ENCODE results near the gene CAMK1D.
"Not testable (repeated sequence)": the region's sequence is repeated elsewhere in the genome, so short reads cannot be mapped to it uniquely, and the experiment has no call there.

Gene CAMK1D

DNA sequence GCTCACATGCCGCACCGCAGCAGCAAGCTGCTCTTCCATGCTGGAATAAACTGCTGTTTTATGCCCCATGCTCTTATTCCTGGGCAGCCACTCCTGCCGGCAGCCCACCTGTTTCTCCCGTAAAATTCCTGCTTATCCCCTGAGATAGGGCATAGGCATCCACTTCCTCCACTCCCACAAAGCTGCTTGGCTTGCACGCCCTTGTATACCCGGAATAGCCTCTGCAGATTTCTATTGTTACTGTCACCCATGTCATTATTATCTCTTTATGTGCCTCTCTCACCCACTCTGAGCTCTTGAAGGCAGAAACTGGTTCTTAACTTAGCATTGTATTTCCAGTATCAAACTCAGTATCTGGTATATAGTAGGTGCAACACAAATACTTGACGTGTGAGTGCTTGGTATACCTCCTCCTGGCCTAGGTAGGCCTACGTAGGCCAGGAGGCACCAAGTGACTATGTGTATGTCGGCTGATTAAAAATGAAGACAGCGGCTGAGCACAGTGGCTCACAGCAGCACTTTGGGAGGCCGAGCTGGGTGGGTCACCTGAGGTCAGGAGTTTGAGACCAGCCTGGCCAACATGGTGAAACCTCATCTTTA is 458.8 kb downstream of the CAMK1D start:
- DNase-seq: no peak

- not testable (repeated sequence) for DNase-seq
Observed at GRCh38 chr10:12810046-12810445, 460.7 kb downstream of the CAMK1D start.

GRCh38 chr10:12811826-12812225 is 462.5 kb downstream of the CAMK1D start:
- DNase-seq: no peak

- DNase-seq: no peak
Observed at GRCh38 chr10:12812571-12812970, 463.2 kb downstream of the CAMK1D start.

GRCh38 chr10:12814166-12814565 is 464.8 kb downstream of the CAMK1D start:
- DNase-seq: no peak

DNA sequence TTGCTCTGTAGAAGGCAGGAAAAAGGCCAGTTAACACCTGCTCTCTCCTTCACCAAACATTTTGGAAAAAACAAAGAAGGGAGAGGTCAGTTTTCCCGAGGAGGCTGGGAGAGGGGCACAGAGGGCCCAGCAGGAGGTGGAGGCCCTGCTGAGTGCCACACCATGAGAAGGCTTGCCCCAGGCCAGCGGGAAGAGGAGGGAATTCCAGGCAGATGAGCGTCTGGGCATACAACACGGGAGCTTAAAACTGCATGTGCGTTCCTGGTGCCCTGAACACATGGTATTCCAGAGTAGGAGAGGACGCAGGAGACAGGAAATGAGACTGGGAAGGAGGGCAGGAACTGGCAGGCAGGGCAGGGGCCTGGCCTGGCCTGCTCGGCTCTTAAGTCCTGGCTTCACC is 469.7 kb downstream of the CAMK1D start:
- no peak for DNase-seq

DNA sequence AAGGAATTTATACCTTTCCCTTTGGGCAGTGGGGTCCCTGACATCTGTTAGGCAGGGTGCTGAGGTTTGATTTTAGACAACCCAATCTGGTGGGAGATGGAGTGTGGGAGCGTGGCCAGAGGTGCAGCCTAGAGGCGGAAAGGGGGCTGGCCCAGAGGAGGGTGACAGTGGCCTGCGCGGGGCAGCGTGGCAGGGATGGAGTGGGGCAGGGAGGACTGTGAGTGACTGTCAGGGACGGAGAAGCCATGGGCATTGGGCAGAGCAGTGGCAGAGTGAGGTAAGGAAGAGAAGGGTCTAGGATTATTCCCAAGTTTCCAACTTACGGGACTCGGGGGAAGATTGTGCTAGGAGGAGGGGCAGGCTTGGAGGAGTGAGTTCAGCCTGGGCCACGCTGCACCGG is 470.3 kb downstream of the CAMK1D start:
- DNase-seq: no peak

DNA sequence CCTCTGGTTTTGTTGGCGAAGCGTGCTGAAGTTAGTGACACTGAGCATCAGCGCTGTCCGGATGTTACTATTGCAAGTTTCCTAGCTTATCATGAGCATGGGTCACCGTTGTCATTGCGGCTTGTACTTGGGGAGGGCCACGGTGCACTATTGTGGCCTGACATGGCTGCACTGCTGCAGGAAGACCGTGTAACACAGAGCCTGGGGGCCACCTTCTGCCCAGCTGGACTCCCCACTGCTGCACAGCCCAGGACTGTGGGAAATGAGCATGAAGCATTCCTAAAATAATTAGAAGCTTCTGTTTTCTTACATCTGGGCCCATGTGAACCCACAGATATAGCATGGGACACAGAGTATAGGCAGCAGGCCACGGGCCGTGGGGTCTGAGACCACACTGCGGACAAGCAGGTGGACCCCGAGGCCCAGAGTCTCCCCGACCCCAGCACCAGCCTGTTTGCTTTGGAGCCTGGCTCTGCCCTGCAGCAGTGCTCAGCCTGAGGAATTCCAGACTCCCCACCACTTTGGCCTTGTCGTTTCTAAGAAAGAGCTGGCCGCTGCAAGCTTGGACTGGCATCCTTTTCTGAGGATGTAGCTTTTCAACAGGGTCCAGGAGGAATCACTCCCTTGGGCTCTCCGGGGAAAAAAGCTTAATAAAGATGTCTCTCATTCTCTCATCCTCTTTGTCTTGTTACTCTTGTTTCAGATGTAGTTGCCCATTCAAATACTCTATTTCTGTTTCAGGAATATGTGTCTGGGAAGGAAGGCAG is 473.0 kb downstream of the CAMK1D start:
- DNase-seq: no peak

GRCh38 chr10:12822893-12823170 is 473.5 kb downstream of the CAMK1D start:
- no peak for DNase-seq

GRCh38 chr10:12823328-12823727 is 474.0 kb downstream of the CAMK1D start:
- DNase-seq: no peak

DNA sequence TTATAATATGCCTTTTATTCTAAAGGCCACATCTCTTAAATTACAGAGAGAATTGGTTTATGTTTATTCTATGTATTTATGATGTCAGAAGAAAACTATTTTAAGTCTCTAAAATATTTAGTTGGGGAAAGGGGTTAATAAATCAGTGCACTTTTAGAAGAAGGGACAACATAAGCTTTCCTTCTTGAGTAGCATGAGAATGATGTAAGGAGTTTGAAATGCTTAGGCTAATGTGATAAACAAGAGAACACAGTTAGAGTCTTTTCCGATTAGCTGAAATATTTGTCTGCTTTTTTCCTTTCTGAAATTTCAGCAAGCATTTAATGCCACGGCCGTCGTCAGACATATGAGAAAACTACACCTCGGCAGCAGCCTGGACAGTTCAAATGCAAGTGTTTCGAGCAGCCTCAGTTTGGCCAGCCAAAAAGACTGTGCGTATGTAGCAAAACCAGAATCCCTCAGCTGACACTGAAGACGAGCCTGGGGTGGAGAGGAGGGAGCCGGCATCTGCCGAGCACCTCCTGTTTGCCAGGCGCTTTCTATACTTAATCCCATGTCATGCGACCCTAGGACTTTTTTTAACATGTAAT is 476.0 kb downstream of the CAMK1D start:
- DNase-seq: no peak

DNA sequence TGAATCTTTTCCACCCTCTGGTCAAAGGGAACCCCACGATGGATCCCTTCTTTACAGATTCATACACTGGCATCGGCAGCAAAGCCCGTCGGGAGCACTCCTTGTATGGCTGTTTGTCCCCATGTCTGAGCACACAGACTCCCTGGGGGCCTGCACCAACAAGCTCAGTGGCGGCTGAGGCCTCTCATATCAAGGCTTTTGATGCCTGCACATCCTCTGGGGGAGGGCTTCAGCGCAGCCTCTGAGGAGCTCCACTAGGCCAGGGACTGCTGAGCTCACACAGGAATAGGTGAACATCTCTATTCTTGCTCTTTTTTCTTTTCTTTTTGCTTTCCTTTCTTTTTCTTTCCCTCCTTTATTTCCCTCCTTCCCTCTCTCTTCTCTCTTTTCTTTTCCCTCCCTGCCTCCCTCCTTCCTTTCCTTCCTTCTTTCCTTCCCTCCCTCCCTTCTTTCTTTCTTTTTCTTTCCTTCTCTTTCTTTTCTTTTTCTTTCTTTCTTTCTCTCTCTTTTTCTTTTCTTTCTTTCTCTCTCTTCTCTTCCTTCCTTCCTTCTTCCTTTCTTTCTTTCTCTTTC is 477.5 kb downstream of the CAMK1D start:
- no peak for DNase-seq

GRCh38 chr10:12828736-12829135 is 479.4 kb downstream of the CAMK1D start:
- DNase-seq: no peak

DNA sequence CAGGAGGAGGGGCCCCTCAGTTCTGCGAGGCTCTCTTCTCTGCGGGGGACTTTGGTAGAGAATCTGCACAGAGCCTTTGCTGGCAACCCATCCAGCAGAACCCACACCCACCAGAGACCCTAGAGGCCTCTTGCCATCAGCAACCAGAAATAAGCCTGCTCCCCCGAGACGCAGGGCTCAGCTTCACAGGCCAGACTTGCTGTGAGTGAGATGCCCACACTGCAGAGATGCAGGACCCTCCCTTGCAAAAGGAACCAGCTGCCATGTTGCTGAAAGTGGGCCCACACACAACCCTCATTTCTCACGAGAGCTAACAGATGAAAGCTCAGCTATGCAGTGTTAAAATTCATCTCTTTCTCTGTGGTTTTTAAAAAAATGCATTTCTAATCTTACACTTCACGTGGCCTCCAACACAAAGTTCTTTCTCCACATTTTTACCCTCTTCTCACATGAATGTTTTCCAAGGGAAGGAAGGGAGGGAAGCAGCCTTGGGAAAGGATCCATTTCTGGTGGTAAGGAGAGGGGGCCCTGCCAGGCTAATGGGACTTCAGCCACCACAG is 480.6 kb downstream of the CAMK1D start:
- no peak for DNase-seq

DNA sequence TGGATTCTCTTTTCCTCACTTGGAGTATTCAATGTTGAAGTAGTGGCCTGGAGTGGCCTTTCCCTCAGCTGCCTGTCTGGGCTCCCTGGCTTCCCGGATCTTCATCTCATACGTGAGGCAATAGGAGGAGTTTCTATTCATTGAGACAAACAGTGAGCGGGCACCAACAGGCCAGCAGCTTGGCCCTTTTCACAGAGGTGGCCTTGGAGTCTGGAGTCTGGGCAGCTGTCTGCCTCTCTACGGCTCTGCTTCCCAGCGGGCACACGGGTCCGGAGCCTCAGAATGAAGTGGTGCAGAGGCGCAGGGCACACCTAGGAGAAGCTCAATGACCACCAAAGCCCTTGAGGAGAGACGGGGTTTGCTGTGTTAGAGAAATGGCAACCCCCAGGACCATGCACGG is 482.7 kb downstream of the CAMK1D start:
- DNase-seq: no peak

GRCh38 chr10:12833451-12833850 is 484.1 kb downstream of the CAMK1D start:
- DNase-seq: no peak

GRCh38 chr10:12834116-12834665 is 484.8 kb downstream of the CAMK1D start:
- DNase-seq: no peak

DNA sequence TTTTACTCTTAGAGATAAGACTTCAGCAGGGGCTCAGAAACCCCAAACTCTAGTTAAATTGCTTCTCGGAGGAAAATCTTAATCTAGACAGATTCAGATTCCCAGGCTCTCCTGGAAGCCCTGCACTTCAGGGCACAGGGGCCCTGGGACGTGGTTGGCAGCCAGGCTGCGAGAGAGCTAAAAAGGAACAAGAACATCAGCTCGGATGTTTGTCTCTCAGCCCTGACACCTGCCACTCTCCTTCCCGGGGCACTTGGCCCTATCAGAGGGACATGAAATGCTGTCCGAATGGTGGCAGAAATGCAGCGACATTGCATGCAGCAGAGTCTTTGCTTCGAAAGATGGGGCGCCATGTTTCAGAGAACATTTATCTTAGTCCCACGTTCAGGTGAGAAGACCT is 485.4 kb downstream of the CAMK1D start:
- DNase-seq: no peak

GRCh38 chr10:12835709-12836108 is 486.4 kb downstream of the CAMK1D start:
- no peak for DNase-seq

- DNase-seq: no peak
Observed at GRCh38 chr10:12838366-12838765, 489.0 kb downstream of the CAMK1D start.

GRCh38 chr10:12838995-12839927 is 489.9 kb downstream of the CAMK1D start:
- DNase-seq: no peak

GRCh38 chr10:12839941-12840611 is 490.7 kb downstream of the CAMK1D start:
- no peak for DNase-seq

Data from stimulated activated naive CD4-positive, alpha-beta T cell treated with Interleukin-2 at 50 U/mL for 16 hours (primary cell).